Raji (cell line): ENCODE data around the gene SAYSD1.

Source experiments
- POLR2A ChIP-seq: IDR thresholded peaks from 2 replicates; pipeline ENCODE4 v1.6.1; 2011; ENCODE audit warnings: low read depth, low read length, control low read depth; ENCODE audit not compliant: insufficient read depth

The SAYSD1 gene

GRCh38 chr6:39075010-39075686, 39.8 kb downstream of the SAYSD1 start:
- TF ChIP-seq POLR2A, result no peak

GRCh38 chr6:39074486-39074885, 40.5 kb downstream of the SAYSD1 start:
- TF ChIP-seq POLR2A, result no peak

GRCh38 chr6:39073471-39074355, 41.3 kb downstream of the SAYSD1 start:
- no peak for TF ChIP-seq POLR2A

DNA sequence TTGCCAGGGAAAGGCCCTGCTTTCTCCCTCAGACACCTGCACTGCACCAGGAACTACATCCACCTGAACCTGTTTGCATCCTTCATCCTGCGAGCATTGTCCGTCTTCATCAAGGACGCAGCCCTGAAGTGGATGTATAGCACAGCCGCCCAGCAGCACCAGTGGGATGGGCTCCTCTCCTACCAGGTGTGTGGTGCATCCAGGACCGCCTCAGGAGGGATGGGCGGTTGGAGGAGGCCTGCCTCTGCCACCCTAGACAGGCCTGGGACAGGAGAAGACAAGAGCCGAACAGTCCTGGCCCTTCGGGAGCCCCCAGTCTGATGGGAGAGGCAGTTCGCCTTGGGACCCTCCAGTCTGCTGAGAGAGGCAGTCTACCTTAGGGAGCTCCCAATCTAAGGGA, 42.2 kb downstream of the SAYSD1 start:
- no peak for TF ChIP-seq POLR2A

DNA sequence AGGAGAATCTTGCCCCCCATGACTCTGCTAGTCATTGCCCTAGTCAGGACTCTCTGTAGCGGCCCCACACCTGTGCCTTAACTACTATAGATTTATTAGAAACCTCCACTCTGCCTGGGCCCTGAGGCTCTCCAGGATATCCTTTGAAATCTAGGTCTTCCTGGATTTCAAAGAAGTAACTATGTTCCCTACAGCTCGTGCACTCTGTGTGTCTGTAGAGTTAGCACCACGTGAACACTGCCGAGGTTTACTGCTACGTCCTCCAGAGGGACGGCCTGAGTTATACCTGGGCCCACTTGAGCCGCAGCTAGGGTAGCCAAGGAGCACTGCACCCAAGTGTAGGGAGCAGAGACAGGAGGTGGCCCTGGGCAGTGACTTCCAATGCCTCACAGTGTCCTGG, 46.6 kb downstream of the SAYSD1 start:
- no peak for TF ChIP-seq POLR2A

DNA sequence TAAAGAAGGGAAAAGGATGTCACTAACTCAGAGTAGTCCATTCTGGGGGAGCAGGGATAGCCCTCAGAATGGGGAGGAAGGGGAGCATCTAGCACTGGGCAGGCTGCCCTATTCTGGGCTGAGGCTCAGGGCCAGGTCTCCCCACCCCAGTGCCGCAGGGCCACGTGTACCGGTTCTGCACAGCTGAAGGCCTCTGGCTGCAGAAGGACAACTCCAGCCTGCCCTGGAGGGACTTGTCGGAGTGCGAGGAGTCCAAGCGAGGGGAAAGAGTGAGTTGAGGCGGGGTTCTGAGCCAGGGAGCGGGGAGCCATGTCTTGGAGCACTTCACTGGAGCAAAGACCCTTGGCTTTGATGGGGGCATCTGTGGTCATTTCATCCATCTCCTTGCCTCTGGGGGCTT, 49.4 kb downstream of the SAYSD1 start:
- TF ChIP-seq POLR2A, result no peak

- no peak for TF ChIP-seq POLR2A
Observed at GRCh38 chr6:39063526-39063925, 51.5 kb downstream of the SAYSD1 start.

DNA sequence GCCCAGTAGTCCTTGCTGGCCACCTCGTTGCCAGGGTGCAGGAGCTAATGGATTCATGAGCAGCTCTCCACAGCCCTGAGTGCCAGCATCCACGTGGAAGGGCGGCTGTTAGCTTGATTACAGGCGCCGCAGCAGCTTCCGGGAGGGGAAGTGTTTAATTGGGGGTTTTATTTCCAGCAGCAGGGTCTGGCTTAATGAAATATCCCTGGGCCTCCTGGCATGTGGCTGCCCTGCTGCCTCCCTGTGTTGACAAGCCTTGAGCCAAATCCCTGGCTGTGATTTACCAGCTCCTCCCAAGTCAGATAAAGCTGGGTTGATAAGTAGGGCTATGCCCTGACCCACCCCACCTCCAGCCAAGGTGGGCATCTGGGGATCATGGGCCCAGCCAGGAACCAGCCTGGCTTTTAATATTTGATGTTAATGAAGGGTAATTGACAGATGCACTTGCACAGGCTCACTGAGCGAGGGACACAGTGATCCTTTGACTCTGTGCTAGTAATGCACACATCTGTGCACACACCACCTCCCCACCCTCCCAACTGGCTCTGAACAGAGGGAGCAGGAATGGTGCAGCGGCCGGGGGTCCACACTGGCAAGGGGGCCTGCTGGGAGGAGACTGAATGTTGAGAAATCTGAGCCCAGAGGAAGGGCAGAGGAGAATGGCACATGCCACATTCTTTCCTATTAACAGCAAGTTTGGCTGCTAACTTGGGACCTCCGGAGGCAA, 52.8 kb downstream of the SAYSD1 start:
- no peak for TF ChIP-seq POLR2A

- no peak for TF ChIP-seq POLR2A
Observed at GRCh38 chr6:39061588-39061987, 53.4 kb downstream of the SAYSD1 start.

DNA sequence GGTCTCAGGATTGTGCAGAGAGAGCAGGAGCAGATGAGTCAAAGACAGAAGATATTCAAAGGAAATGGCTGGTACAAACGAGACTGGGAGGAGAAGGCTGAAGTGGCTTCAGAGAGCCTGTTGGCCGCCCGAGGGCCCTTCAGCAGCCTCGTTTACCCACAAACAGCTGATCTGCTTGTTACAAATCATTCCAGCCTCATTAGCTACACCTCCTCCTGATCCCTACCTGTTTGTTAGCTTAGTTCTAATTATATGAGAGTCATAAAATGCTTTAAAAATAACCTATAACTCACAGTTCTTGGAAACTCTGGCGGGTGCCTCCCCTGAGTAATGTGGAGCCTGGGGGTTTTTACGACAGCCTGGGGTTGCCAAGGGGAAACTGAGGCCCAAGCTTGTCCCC, 53.8 kb downstream of the SAYSD1 start:
- no peak for TF ChIP-seq POLR2A

DNA sequence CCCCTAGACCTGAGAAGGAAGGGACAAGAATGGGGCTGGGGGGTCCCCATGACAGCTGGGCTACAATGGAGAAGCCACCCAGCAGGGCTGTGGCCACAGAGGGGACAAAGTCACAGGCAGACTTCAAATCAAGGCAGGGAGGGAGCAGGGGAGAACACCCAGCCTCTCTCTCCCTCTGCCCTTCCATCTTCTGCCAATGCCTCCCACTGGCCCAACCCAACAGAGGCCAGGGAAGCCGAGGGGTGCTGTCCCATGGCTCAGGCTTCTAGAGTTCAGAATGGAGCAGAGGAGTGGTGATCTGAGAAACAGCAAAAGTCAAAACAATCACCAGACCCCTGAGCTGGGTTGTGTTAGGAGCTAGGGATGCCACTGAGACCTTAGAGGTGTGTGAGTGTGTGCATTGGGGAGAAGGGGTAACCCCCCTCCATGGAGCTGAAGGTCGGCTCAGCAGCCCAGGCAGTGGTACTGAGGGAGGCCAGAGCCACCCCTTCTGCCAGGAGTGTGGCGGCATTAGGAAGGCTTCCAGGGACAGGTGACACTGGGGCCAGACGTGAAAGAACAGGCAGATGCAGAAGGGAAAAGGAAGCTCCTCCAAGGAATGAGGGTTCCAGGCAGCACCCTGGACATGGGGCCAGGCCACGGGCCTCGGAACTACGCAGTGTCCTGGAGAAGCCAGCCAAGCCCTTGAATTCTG, 54.4 kb downstream of the SAYSD1 start:
- no peak for TF ChIP-seq POLR2A

DNA sequence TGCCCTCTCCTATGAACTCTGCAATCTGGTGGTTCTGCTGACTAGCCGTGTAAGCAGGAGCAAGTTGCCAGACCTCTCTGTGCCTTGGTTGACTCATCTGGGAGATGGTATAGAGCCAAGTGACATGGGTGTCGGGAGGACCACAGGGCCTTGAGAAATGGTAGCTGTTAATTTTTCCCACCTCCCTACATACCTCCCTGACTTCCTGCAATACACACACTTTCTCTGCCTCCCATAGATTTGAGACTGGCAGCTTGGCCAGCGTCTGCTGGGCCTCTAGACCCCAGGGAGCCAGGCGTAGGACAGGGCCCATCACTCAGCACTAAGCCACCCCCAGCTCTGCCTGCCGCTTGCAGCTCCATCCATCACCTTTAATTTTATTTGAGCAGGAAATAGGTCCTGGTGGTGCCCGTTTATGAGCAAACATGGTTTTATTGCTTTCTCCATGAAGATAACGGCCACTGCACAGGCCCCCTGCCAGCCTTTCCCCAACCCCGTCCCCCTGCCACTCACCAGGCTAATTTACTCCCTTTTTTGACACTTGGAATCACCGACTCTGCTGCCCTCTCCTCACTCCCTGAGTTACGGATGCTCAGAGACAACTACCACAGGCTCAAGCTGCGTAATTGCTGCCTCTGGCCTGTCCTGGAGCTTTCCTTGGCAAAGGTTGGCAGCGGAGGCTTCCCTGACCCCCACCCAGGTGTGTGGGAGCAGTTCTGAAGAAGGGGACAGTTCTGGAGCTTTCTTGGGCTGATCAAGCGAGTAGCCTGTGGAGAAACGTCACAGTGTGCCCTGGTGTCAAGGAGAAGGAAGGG, 55.3 kb downstream of the SAYSD1 start:
- TF ChIP-seq POLR2A, result no peak

DNA sequence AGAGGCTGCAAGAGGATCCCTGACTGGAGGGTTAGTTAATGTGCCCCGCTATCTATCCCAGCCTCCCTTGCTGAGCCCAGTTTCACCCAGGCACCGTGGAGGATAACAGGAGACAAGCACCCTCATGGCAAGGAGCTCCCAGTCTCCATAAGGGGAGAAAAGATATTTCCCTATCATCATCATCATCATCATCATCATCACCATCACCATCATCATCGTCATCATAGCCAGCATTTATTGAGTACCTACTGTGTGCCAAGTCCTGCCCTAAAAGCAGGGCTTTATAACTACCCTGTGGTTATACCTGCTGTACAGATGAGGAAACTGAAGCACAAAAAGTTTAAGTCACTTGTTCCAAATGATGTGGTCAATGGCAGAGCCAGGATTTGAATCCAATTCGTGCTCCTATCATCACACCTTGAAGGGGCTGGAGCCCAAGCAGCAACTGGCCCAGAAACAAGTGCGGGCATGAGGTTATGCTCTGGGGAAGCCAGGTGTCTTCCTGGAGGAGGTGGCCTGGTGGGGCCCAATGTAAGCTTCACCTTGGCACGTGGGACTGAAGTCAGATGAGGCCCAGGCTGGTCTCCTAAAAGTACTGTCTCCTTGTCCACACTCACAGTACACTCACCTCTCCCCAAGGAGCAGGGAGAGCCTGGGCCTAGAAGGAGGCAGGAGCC, 56.4 kb downstream of the SAYSD1 start:
- no peak for TF ChIP-seq POLR2A
